CD4-positive, CD25-positive, alpha-beta regulatory T cell (primary cell): Measurements from ENCODE around the gene SPRY1. TPM values are rescaled to one million over a fixed set of nuclear protein-coding genes. Genes with fewer than 3 reads are reported as not detected.

ENCODE experiments used
- ATAC-seq, 2 donors: fragments of 150-1000 bp; cut with Tn5 transposase; one replicate each; pipeline ENCODE4 v1.10.0; 2021; ENCODE audit warnings: low read depth in 2 of 2, moderate number of reproducible peaks in 2 of 2, moderate library complexity in 1 of 2
- DNase-seq, 3 donors: peaks; one replicate each; pipeline versions ENCODE4 v3.0.0 to v3.0.0-alpha.2; 2012 to 2022; ENCODE audit warnings: mixed read lengths in 1 of 3
- H3K27ac ChIP-seq: one replicate; pipeline ENCODE4 v1.7.0; 2013; ENCODE audit warnings: mild to moderate bottlenecking, low read length; ENCODE audit not compliant: insufficient read depth, poor library complexity, severe bottlenecking
- H3K27me3 ChIP-seq: one replicate; pipeline ENCODE4 v1.7.0; 2013; ENCODE audit warnings: low read length; ENCODE audit not compliant: control insufficient read depth, insufficient read depth
- H3K36me3 ChIP-seq: one replicate; pipeline ENCODE4 v1.7.0; 2013; ENCODE audit warnings: mild to moderate bottlenecking, low read length, moderate library complexity; ENCODE audit not compliant: control insufficient read depth, insufficient read depth
- H3K4me1 ChIP-seq: 2 replicates; pipeline ENCODE4 v1.7.0; 2013; ENCODE audit warnings: mild to moderate bottlenecking, low read length; ENCODE audit not compliant: insufficient read depth, control insufficient read depth, poor library complexity, severe bottlenecking
- H3K4me3 ChIP-seq: one replicate; pipeline ENCODE4 v1.7.0; 2013; ENCODE audit warnings: low read depth, mild to moderate bottlenecking, low read length, moderate library complexity
- H3K9me3 ChIP-seq, 2 experiments: 1 replicate in 1 of 2; 2 replicates in 1 of 2; pipeline ENCODE4 v1.7.0; 2013; ENCODE audit warnings: low read length in 2 of 2, mild to moderate bottlenecking in 1 of 2, moderate library complexity in 1 of 2; ENCODE audit not compliant: control insufficient read depth in 2 of 2
- H3K27ac Mint-ChIP-seq, 3 donors: one replicate each; pipeline ENCODE4 v1.8.0; 2020 to 2022; ENCODE audit warnings: mild to moderate bottlenecking in 3 of 3, mixed read lengths in 3 of 3, moderate library complexity in 2 of 3
- H3K27me3 Mint-ChIP-seq: one replicate; pipeline ENCODE4 v1.8.0; 2022; ENCODE audit warnings: mild to moderate bottlenecking, mixed read lengths
- H3K36me3 Mint-ChIP-seq: one replicate; pipeline ENCODE4 v1.8.0; 2020; ENCODE audit warnings: mixed read lengths
- H3K4me1 Mint-ChIP-seq, 4 donors: one replicate each; pipeline ENCODE4 v1.8.0; 2020 to 2022; ENCODE audit warnings: mixed read lengths in 4 of 4, mild to moderate bottlenecking in 1 of 4
- H3K4me3 Mint-ChIP-seq, 4 donors: one replicate each; pipeline ENCODE4 v1.8.0; 2020 to 2022; ENCODE audit warnings: mild to moderate bottlenecking in 4 of 4, mixed read lengths in 4 of 4, moderate library complexity in 3 of 4
- H3K9me3 Mint-ChIP-seq, 7 donors: one replicate each; pipeline ENCODE4 v1.8.0; 2020 to 2022; ENCODE audit warnings: mixed read lengths in 7 of 7, mild to moderate bottlenecking in 3 of 7, moderate library complexity in 2 of 7
- polyA plus RNA-seq, 4 donors: library from polyadenylated mRNA; unstranded; fragments of 300-500 nt; fragmentation: Illumina TruSeq; gene quantifications; one replicate each; pipeline ENCODE4 v1.2.3, GENCODE V29; 2021
- total RNA-seq: library from RNA; stranded (reverse); gene quantifications from one replicate; pipeline ENCODE4 v1.2.3, GENCODE V29; 2022

The SPRY1 gene
- total and polyA plus RNA-seq, 5 donors from 2014 or later, result 2.0 to 6.4 (median 4.4) TPM

DNA sequence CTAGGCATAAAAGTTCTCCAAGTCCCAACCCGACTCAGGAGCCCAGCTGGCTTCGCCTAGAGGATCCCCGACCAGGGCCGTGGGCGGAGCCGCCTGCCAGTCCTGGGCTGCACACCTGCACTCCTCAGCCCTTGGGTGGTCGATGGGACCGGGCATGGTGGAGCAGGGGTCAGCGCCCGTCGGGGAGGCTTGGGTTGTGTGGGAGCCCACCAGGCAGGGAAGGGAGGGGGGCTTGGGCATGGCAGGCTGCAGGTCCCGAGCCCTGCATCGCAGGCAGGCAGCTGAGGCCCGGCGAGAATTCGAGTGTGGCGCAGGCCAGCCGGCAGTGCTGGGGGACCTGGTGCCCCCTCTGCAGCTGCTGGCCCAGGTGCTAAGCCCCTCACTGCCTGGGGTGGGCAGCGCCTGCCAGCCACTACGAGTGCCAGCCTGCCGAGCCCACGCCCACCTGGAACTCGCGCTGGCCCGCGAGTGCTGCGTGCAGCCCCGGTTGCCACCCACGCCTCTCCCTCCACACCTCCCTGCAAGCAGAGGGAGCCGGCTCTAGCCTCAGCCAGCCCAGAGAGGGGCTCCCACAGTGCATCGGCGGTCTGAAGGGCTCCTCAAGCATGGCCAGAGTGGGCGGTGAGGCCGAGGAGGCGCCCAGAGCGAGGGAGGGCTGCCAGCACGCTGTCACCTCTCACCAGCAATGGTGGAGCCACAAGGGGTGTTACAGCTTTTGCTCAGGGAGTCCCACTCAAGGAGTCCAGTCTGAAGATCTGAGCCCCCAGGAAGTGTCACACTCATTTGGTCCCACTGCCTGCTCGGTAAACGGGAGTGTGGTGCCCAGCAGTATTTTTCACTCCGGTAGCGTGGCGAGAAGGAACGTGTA lies 38.9 kb downstream of the SPRY1 start:
- Histone ChIP-seq H3K27ac (no peak overlapping the region), H3K4me1 (no peaks in the 10 kb centered on the region), H3K36me3 (no peaks in the 10 kb centered on the region), H3K4me3 (no peak overlapping the region), H3K27me3 (no peaks in the 10 kb centered on the region), H3K9me3 (no peaks in the 10 kb centered on the region)
- no peak for DNase-seq
- no peak overlapping the region for H3K27ac Mint-ChIP-seq
- H3K4me3 Mint-ChIP-seq, result no peak overlapping the region
- no peaks in the 10 kb centered on the region for H3K9me3 Mint-ChIP-seq
- no peaks in the 10 kb centered on the region for H3K4me1 Mint-ChIP-seq
- ATAC-seq, result no peak
- H3K36me3 Mint-ChIP-seq, result no peaks in the 10 kb centered on the region
- no peaks in the 10 kb centered on the region for H3K27me3 Mint-ChIP-seq

DNA sequence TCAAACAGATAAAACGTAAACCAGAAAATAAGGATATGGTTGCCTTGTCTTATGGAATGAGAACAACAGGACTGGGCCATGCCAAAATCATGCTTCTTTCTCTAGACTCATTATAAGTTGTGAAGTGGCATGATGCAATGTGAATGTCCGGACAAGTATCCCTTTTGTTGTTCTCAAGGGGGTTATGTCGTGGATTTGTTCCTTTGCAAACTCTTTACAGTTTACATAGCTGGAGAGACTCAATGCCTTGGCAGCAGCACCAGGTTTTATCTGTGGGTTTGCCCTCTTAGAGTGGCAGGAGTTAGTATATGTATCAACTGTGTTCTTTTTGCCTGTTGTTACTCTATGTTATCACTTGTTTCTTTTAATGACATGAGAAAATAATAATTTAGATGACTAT lies 41.4 kb downstream of the SPRY1 start:
- H3K27me3 Mint-ChIP-seq, result no peaks in the 10 kb centered on the region
- no peaks in the 10 kb centered on the region for H3K9me3 Mint-ChIP-seq
- ATAC-seq, result no peak
- no peaks in the 10 kb centered on the region for H3K27me3 ChIP-seq
- no peak for DNase-seq
- no peaks in the 10 kb centered on the region for H3K36me3 ChIP-seq
- H3K4me1 Mint-ChIP-seq, result peaks cover 0 to under 1% (median 0%) of the 10 kb centered on the region in 4 donors
- no peaks in the 10 kb centered on the region for H3K36me3 Mint-ChIP-seq
- no peaks in the 10 kb centered on the region for H3K9me3 ChIP-seq
- no peak overlapping the region for H3K27ac Mint-ChIP-seq
- H3K27ac ChIP-seq, result no peak overlapping the region
- no peak overlapping the region for H3K4me3 ChIP-seq
- no peaks in the 10 kb centered on the region for H3K4me1 ChIP-seq
- no peak overlapping the region for H3K4me3 Mint-ChIP-seq

DNA sequence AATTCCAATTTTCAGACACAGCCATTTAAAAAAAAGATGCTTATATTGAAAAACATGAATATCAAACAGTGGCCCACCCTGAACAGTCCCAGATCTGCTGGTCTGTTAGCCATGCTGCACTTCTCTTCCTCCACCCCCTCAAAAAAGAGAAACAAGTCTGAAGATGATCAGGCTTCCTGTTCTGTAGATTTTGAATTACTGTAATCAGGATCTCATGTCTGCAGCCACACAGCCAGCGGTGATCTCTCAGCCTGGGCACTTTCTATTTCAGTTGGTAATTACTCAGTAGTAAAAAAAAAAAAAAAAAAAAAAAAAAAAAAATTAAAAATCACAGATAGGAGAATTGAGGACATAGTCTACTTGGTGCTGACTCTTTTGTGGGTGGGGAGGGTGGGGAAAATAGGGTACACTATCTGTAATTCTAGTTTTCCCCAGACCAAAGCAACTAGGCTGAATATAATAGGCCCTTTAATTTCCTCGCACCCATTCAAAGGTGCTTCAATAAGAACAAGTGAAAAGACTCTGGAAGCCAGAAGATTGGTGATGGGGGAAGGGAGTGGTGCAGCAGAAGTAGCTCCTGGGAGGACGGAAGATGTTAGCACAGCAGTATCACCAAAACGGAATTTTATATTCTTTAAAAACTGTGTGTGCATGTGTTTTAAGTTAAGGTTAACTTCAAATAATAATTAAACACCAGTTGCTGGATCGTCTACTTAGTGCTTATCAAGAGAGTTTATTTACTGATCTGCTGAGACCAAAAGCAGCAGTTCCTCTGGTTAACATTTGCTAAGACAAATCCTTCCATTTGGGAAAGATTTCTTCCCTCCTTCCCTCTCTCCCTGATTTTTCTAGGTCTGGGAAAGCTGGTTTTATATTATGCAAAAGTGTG lies 47.0 kb downstream of the SPRY1 start:
- H3K36me3 ChIP-seq, result no peaks in the 10 kb centered on the region
- no peak overlapping the region for H3K4me3 ChIP-seq
- Mint-ChIP-seq H3K27ac (peak overlapping the region in 1 of 3 donors; percentile 78), H3K4me1 (peaks cover 0 to 15% (median 8%) of the 10 kb centered on the region in 4 donors), H3K4me3 (peak overlapping the region in 2 of 4 donors; percentile 32 to 83), H3K36me3 (no peaks in the 10 kb centered on the region), H3K27me3 (no peaks in the 10 kb centered on the region), H3K9me3 (no peaks in the 10 kb centered on the region)
- peaks cover 5% of the 10 kb centered on the region for H3K4me1 ChIP-seq
- ATAC-seq, result peak; percentile 31 to 50
- DNase-seq, result peak in 1 of 3 donors; percentile 48
- H3K27ac ChIP-seq, result no peak overlapping the region
- no peaks in the 10 kb centered on the region for H3K9me3 ChIP-seq
- H3K27me3 ChIP-seq, result no peaks in the 10 kb centered on the region

DNA sequence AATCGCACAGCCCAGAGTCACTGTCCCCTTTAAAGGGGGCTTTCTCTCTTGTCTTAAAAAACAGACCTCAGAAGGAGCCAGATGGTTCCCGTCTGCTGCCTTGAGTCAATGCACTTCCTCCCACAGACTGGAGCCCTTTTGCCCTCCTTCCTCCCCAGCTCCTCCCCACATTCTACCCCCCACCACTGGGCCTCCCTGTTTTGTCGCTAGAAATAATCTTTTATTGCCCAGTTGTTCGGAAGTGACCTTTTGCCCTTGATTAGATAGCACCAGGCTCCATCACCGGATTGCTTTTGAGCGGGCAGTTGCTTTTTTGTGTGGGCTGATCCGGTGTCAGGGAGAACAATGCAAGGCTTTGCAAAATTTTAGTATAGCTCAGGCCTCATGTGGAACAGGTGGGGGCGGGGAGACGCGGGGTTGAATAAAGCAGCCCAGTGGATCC lies 47.7 kb downstream of the SPRY1 start:
- Histone ChIP-seq H3K27me3 (no peaks in the 10 kb centered on the region), H3K27ac (no peak overlapping the region), H3K36me3 (no peaks in the 10 kb centered on the region), H3K4me1 (peaks cover 5% of the 10 kb centered on the region), H3K4me3 (no peak overlapping the region), H3K9me3 (no peaks in the 10 kb centered on the region)
- H3K9me3 Mint-ChIP-seq, result no peaks in the 10 kb centered on the region
- H3K4me1 Mint-ChIP-seq, result peaks cover 0 to 15% (median 8%) of the 10 kb centered on the region in 4 donors
- DNase-seq (peak in 1 of 3 donors; percentile 43), ATAC-seq (peak; percentile 50 to 55)
- H3K36me3 Mint-ChIP-seq, result no peaks in the 10 kb centered on the region
- peak overlapping the region in 2 of 4 donors; percentile 53 to 83 for H3K4me3 Mint-ChIP-seq
- peak overlapping the region in 2 of 3 donors; percentile 31 to 78 for H3K27ac Mint-ChIP-seq
- no peaks in the 10 kb centered on the region for H3K27me3 Mint-ChIP-seq

DNA sequence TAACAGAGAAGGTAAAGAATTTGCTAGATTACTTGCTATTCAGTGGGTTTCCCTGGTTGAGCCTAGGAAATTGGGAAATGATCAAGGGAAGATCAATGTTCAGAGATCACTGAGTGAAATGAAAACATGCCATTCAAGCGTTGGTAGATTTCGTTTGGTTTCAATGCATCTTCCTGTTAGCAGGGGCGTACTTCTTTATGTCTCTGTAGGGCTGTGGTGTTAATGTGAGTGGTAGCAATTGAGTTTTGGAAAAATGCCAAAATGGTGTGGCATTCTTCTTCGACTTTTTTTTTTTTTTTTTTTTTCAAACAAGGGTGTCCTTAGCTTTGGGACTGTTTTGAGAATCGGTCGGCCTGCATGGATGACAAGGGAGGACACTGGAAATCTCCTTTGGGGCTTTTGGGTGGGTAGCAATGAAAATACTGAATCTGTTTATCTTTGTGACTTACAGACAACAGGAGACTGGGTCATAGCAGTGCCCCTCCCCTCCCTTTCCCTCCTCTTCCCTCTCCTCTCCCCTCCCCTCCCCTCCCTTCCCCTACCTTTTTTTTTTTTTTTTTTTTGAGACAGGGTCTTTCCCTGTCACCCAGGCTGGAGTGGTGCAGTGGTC lies 50.4 kb downstream of the SPRY1 start:
- Histone ChIP-seq H3K36me3 (no peaks in the 10 kb centered on the region), H3K4me3 (no peak overlapping the region), H3K9me3 (no peaks in the 10 kb centered on the region), H3K27ac (no peak overlapping the region), H3K4me1 (peaks cover 5% of the 10 kb centered on the region), H3K27me3 (no peaks in the 10 kb centered on the region)
- Mint-ChIP-seq H3K4me3 (no peak overlapping the region), H3K36me3 (no peaks in the 10 kb centered on the region), H3K27ac (no peak overlapping the region), H3K4me1 (peaks cover 0 to 20% (median 11%) of the 10 kb centered on the region in 4 donors), H3K27me3 (peaks cover 5% of the 10 kb centered on the region), H3K9me3 (no peaks in the 10 kb centered on the region)
- DNase-seq (no peak), ATAC-seq (no peak)

DNA sequence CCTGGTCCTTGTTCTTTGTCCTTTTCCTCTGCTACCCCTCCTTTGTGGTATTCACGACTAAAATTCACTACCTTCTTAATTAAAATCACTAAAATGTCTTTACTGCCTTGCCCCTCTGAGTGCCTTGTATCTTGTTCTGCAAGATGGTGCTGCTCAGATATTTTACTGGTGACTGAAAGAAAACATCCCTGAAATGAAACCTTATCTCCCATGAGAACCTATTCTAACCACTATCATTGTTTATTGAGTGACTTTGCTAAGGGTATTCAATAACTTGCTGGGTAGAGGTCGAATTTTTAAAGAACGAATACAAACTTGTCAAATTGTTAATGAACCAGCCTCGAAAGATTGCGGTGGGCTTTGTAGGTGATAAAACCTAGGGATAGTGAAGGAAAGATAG lies 52.8 kb downstream of the SPRY1 start:
- Histone ChIP-seq H3K36me3 (no peaks in the 10 kb centered on the region), H3K27me3 (no peaks in the 10 kb centered on the region), H3K27ac (no peak overlapping the region), H3K4me1 (peaks cover 3% of the 10 kb centered on the region), H3K4me3 (no peak overlapping the region), H3K9me3 (no peaks in the 10 kb centered on the region)
- H3K4me3 Mint-ChIP-seq, result no peak overlapping the region
- peaks cover 0 to 8% (median 5%) of the 10 kb centered on the region in 4 donors for H3K4me1 Mint-ChIP-seq
- H3K27ac Mint-ChIP-seq, result no peak overlapping the region
- ATAC-seq (no peak), DNase-seq (no peak)
- H3K9me3 Mint-ChIP-seq, result no peaks in the 10 kb centered on the region
- H3K27me3 Mint-ChIP-seq, result peaks cover 5% of the 10 kb centered on the region
- no peaks in the 10 kb centered on the region for H3K36me3 Mint-ChIP-seq

DNA sequence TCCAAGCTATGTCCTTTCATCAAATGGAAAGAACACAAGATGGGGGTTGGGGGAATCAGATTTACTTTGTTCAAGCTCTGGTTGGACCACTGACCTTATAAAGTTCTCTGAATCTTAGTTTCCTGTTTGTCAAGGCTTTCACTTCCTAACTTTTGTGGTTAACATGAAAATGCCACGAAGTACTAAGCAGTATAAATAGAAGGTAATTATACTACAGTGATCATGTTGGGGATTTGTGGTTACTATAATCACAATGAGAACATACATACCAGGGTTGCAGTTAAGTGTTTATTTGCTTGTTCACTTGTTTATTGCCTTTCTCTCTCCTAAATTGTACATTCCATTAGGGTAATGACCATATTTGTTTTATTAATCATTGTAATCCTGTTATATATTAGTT lies 53.2 kb downstream of the SPRY1 start:
- Histone ChIP-seq H3K27ac (no peak overlapping the region), H3K27me3 (no peaks in the 10 kb centered on the region), H3K36me3 (no peaks in the 10 kb centered on the region), H3K9me3 (no peaks in the 10 kb centered on the region), H3K4me1 (no peaks in the 10 kb centered on the region), H3K4me3 (no peak overlapping the region)
- Mint-ChIP-seq H3K27me3 (peaks cover 5% of the 10 kb centered on the region), H3K4me3 (no peak overlapping the region), H3K36me3 (no peaks in the 10 kb centered on the region), H3K9me3 (no peaks in the 10 kb centered on the region), H3K4me1 (peaks cover 0 to 7% (median 3%) of the 10 kb centered on the region in 4 donors), H3K27ac (no peak overlapping the region)
- DNase-seq (no peak), ATAC-seq (peak in 1 of 2 donors; percentile 25)
